ENCODE data around the gene PDHA2.

DNA sequence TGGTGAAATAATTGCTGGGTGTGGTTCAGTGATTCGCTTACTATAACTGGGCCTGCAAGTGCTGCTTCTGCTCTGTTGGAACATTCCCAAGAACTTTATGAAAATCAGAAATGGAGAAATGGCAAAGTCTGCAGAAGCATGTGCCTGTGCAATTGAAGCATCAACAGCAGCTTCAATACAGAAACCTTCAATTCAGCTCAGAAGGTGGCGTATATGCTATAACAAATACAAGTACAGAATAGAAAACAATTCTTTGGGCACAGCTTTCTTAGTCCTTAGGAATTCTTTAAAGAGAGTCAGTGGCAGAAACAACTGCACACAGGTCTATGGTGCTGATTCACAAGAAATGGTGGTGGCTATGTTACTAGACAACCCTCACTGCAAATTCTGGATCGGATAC lies 18.0 kb upstream of the PDHA2 start:
- TF ChIP-seq EZH2 (IDR thresholded peaks at IDR 0.05) (no peak), POLR2AphosphoS5 (IDR thresholded peaks at IDR 0.05; ENCODE audit: borderline replicate concordance, low read depth, low read length) (no peak), FOXP2 (optimal IDR thresholded peaks at IDR 0.05; ENCODE audit: control extremely low read depth, extremely low read length, insufficient read depth) (no peak)
